ENCODE results near the gene CITED2.

The CITED2 gene

GRCh38 chr6:139349464-139350020, 24.9 kb downstream of the CITED2 start:
- DNase-seq (ENCODE audit: low read depth) = no peak
- TF ChIP-seq CTCF (IDR thresholded peaks at IDR 0.05; ENCODE audit: insufficient read depth, low read depth, low read length, missing control alignments) = no peak

GRCh38 chr6:139346392-139346791, 28.1 kb downstream of the CITED2 start:
- H3K4me3 ChIP-seq (ENCODE audit: low read depth, low read length) = no peak overlapping the region
- DNase-seq (ENCODE audit: low read depth) = no peak
- TF ChIP-seq CTCF (IDR thresholded peaks at IDR 0.05; ENCODE audit: insufficient read depth, low read depth, low read length, missing control alignments) = no peak

More at GRCh38 chr6:139349464-139350020, 24.9 kb downstream of the CITED2 start:
- no peak overlapping the region for H3K4me3 ChIP-seq (ENCODE audit: low read depth, low read length)

- H3K4me3 ChIP-seq (ENCODE audit: low read depth, low read length) = no peak overlapping the region
- no peak for DNase-seq (ENCODE audit: low read depth)
- TF ChIP-seq CTCF (IDR thresholded peaks at IDR 0.05; ENCODE audit: insufficient read depth, low read depth, low read length, missing control alignments) = no peak
These were observed 30.1 kb downstream of the CITED2 start for GRCh38 chr6:139344186-139344963.

GRCh38 chr6:139343052-139343750, 31.2 kb downstream of the CITED2 start:
- H3K4me3 ChIP-seq (ENCODE audit: low read depth, low read length) = no peak overlapping the region
- TF ChIP-seq CTCF (IDR thresholded peaks at IDR 0.05; ENCODE audit: insufficient read depth, low read depth, low read length, missing control alignments) = no peak
- no peak for DNase-seq (ENCODE audit: low read depth)

- no peak overlapping the region for H3K4me3 ChIP-seq (ENCODE audit: low read depth, low read length)
- no peak for DNase-seq (ENCODE audit: low read depth)
- TF ChIP-seq CTCF (IDR thresholded peaks at IDR 0.05; ENCODE audit: insufficient read depth, low read depth, low read length, missing control alignments) = no peak
These were observed 33.4 kb downstream of the CITED2 start for GRCh38 chr6:139341060-139341459.

- no peak overlapping the region for H3K4me3 ChIP-seq (ENCODE audit: low read depth, low read length)
- TF ChIP-seq CTCF (IDR thresholded peaks at IDR 0.05; ENCODE audit: insufficient read depth, low read depth, low read length, missing control alignments) = no peak
- no peak for DNase-seq (ENCODE audit: low read depth)
These were observed 35.7 kb downstream of the CITED2 start for GRCh38 chr6:139338795-139339194.
